PC-3 (cell line): ENCODE data around the gene BEGAIN. TPM values are rescaled to one million over a fixed set of nuclear protein-coding genes. Genes with fewer than 3 reads are reported as not detected.

Source experiments
- ATAC-seq: fragments of 200-7000 bp; cut with Tn5 transposase; 2 replicates; pipeline ENCODE4 v1.9.1; 2020; ENCODE audit warnings: mild to moderate bottlenecking, moderate library complexity
- BruUV-seq: library from RNA; stranded (reverse); fragments of 400-500 nt; replicated peaks from 2 replicates; lab custom pipeline; 2021; lab: Mats Ljungman, UMichigan
- CTCF ChIA-PET: fragments of 300-600 bp; sonication (Branson Sonifier 250); formaldehyde crosslinking; loops from one replicate; lab custom pipeline; 2022; ENCODE audit warnings: antibody characterized with exemption; lab: Charles Lee
- POLR2A ChIA-PET: fragments of 300-600 bp; sonication (Branson Sonifier 250); formaldehyde crosslinking; loops from one replicate; lab custom pipeline; 2022; ENCODE audit warnings: antibody characterized with exemption; ENCODE audit not compliant: unreplicated experiment; lab: Charles Lee
- DNase-seq: peaks from one replicate; pipeline ENCODE4 v3.0.0-alpha.2; 2015
- H2AFZ ChIP-seq: fragments of 300-600 bp; sonication (generic); 2 replicates; pipeline ENCODE4 v1.6.0; 2016; ENCODE audit warnings: antibody characterized with exemption, low read length
- H3F3A ChIP-seq: fragments of 300-600 bp; sonication (generic); one replicate; pipeline ENCODE4 v1.6.0; 2017; ENCODE audit warnings: antibody characterized with exemption, low read length, control low read depth, mild to moderate bottlenecking; ENCODE audit not compliant: unreplicated experiment
- H3K27ac ChIP-seq: fragments of 300-600 bp; sonication (generic); 2 replicates; pipeline ENCODE4 v1.5.1; 2016; ENCODE audit warnings: mild to moderate bottlenecking, low read length
- H3K27me3 ChIP-seq: fragments of 300-600 bp; sonication (generic); 2 replicates; pipeline ENCODE4 v1.6.1; 2016; ENCODE audit warnings: low read length, mixed read lengths
- H3K36me3 ChIP-seq: fragments of 300-600 bp; sonication (generic); 2 replicates; pipeline ENCODE4 v1.6.1; 2016; ENCODE audit warnings: low read depth, mixed run types, low read length, mixed read lengths
- H3K4me1 ChIP-seq: fragments of 300-600 bp; sonication (generic); 2 replicates; pipeline ENCODE4 v1.5.1; 2016; ENCODE audit warnings: low read length; ENCODE audit not compliant: insufficient read depth
- H3K4me2 ChIP-seq: fragments of 300-600 bp; sonication (generic); 2 replicates; pipeline ENCODE4 v1.6.0; 2016; ENCODE audit warnings: low read length
- H3K4me3 ChIP-seq: fragments of 300-600 bp; sonication (generic); 2 replicates; pipeline ENCODE4 v1.5.1; 2016; ENCODE audit warnings: mild to moderate bottlenecking, low read length, mixed read lengths
- H3K79me2 ChIP-seq: fragments of 300-600 bp; sonication (generic); 2 replicates; pipeline ENCODE4 v1.6.1; 2017; ENCODE audit warnings: low read length, mixed read lengths
- H3K9ac ChIP-seq: fragments of 300-600 bp; sonication (generic); 2 replicates; pipeline ENCODE4 v1.6.0; 2016; ENCODE audit warnings: mild to moderate bottlenecking, low read length
- H3K9me2 ChIP-seq: fragments of 300-600 bp; sonication (generic); replicated peaks from 2 replicates; pipeline ENCODE4 v1.6.1; 2016; ENCODE audit warnings: mixed run types, low read length, mixed read lengths
- H3K9me3 ChIP-seq: fragments of 300-600 bp; sonication (generic); 2 replicates; pipeline ENCODE4 v1.6.1; 2016; ENCODE audit warnings: low read length, mixed read lengths
- H4K20me1 ChIP-seq: fragments of 300-600 bp; sonication (generic); 2 replicates; pipeline ENCODE4 v1.6.1; 2016; ENCODE audit warnings: low read length, mixed read lengths
- CTCF ChIP-seq: fragments of 300-600 bp; sonication (generic); conservative IDR thresholded peaks from 2 replicates; pipeline ENCODE4 v1.5.1; 2017; ENCODE audit warnings: antibody characterized with exemption, low read depth, mild to moderate bottlenecking, low read length
- EZH2 ChIP-seq: fragments of 300-600 bp; sonication (generic); IDR thresholded peaks from one replicate; pipeline ENCODE4 v1.6.1; 2017; ENCODE audit warnings: antibody characterized with exemption, mild to moderate bottlenecking, low read length; ENCODE audit not compliant: unreplicated experiment
- EZH2phosphoT487 ChIP-seq: fragments of 300-600 bp; sonication (generic); IDR thresholded peaks from 2 replicates; pipeline ENCODE4 v1.6.1; 2018; ENCODE audit warnings: mild to moderate bottlenecking, antibody characterized with exemption, low read length, borderline replicate concordance
- intact Hi-C: fragments of 100-400 bp; cut with micrococcal nuclease; formaldehyde crosslinking; loops from 2 replicates; pipeline ENCODE4 v1.9.0; 2023
- total RNA-seq: library from RNA; depleted of rRNA; stranded (reverse); fragments of >200 nt; gene quantifications from 2 replicates; pipeline ENCODE4 v1.2.3, GENCODE V29; 2014; rRNA removed

Gene BEGAIN
- total RNA-seq, 1 experiment from 2014 or later = 3.8 TPM

GRCh38 chr14:100487304-100487703, 99.9 kb downstream of the BEGAIN start:
- Histone ChIP-seq H3K79me2 (no peaks in the 10 kb centered on the region), H3K27me3 (no peaks in the 10 kb centered on the region), H4K20me1 (no peaks in the 10 kb centered on the region), H3K36me3 (no peaks in the 10 kb centered on the region), H3K27ac (no peak overlapping the region), H3F3A (no peaks in the 10 kb centered on the region), H3K9me3 (no peaks in the 10 kb centered on the region), H3K9ac (no peak overlapping the region), H3K4me3 (no peak overlapping the region), H3K4me1 (no peaks in the 10 kb centered on the region), H3K4me2 (no peak overlapping the region), H3K9me2 (no peaks in the 10 kb centered on the region), H2AFZ (no peak overlapping the region)
- no peak for ATAC-seq
- CTCF ChIA-PET = no interaction called here
- POLR2A ChIA-PET = no interaction called here
- intact Hi-C loops = no loop called here
- TF ChIP-seq CTCF = no peak
- no peak for TF ChIP-seq EZH2phosphoT487
- no peak for TF ChIP-seq EZH2
- no peak for DNase-seq
- BruUV-seq = no TSS peak

Other genes starting within 250 kb of the BEGAIN start
- gene WDR25, start 210.9 kb downstream of the BEGAIN start, total RNA-seq = 8.3 and 13.0 TPM in 2 replicates
- gene DLK1, start 139.5 kb upstream of the BEGAIN start, total RNA-seq = not detected in 2 replicates
- not detected in 2 replicates for gene MEG3, start 238.7 kb upstream of the BEGAIN start, total RNA-seq